GM10266 (cell line): ENCODE data around the gene RAPGEF5.

ENCODE experiments used
- DNase-seq: peaks from one replicate; pipeline ENCODE4 v3.0.0; 2012; ENCODE audit errors: extremely low spot score
- CTCF ChIP-seq: IDR thresholded peaks from 2 replicates; pipeline ENCODE4 v1.5.1; 2012; ENCODE audit warnings: mild to moderate bottlenecking, low read depth; ENCODE audit not compliant: control insufficient read depth, insufficient read depth; ENCODE audit errors: missing control alignments

The RAPGEF5 gene

DNA sequence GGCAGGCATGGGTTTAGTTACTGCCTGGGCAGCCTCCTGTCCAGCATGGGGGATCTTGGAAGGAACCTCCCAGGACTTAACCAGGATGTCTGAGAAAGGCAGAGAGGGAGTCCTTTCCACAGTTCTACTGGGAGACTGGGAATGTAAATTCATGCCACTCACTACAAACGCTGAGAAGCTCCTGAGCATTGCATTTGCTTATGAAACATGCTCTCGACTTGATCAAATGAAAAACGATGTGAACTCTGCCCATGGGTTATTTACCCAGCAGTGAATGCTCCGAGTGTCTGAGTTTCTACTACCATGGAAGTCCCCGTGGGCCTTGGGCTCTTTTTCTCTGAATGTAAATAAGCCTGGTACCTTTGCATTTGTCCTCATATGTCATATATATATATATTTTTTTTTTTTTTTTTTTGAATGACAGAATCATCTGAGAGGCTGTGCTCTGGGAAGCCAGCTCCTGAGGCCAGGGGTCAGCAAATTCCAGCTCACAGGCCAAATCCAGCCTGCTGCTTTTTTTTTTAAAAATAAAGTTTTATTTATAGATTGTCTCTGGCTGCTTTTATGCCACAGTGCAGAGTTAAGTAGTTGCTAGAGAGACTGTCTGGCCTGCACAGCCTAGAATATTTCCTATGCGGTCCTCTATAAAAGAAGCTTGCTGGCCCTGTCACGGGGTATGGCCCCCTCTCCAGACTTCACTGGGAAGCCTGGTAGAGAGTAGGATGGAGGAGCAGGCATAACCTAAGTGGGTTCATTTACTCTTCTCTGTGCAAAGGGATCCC, 21.4 kb upstream of the RAPGEF5 start:
- no peak for DNase-seq
- TF ChIP-seq CTCF: no peak

DNA sequence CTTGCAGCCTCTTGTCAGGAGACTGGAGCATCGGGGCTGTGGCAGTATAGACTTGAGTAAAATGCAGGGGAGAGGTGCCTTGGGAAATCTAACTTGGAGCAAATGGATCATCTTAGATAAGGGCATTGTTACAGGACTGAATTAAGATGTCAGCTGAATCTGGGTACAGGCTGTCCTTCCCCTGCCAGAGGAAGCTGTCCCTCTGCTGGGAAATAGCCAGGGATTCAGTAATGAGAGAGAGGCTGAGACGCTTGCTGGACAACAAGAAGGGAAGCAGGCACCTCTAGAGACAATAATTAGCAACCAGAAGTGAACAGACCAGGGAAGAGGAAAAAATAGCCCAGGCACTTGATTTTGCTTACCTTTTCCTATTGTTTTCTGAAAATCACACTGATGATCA, 20.7 kb upstream of the RAPGEF5 start:
- no peak for DNase-seq
- no peak for TF ChIP-seq CTCF

GRCh38 chr7:22375359-22376048, 18.6 kb upstream of the RAPGEF5 start:
- TF ChIP-seq CTCF: no peak
- DNase-seq: no peak

- DNase-seq: no peak
- no peak for TF ChIP-seq CTCF
These were observed 17.0 kb upstream of the RAPGEF5 start for GRCh38 chr7:22373911-22374310.

DNA sequence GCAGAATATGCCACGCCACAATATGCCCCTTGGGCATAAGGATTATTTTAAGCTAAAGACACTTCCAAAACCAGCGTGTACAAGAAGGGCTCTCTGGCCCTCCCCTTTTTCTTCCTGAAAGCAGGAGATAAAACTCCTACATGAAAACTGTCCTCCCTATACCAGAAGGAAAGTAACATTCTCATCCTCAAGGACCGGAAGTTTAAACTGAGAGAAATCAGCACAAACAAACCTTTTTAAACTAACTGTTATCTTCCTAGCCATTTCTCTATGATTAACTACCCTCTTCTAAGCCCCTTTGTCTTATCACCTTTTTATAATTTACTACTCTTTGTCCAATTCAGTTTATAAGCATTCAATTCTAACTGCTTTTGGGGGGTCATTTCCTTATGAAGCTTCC, 16.4 kb upstream of the RAPGEF5 start:
- no peak for DNase-seq
- TF ChIP-seq CTCF: no peak

- DNase-seq: no peak
These were observed 15.9 kb upstream of the RAPGEF5 start for GRCh38 chr7:22372863-22373262.

More at GRCh38 chr7:22372863-22373262, 15.9 kb upstream of the RAPGEF5 start:
- TF ChIP-seq CTCF: no peak
